ENCODE measurements around the gene BORA. TPM values are rescaled to one million over a fixed set of nuclear protein-coding genes. Genes with fewer than 3 reads are reported as not detected.

Gene BORA
- total and polyA plus RNA-seq, 4 donors, result 0.71 to 11.3 (median 1.4) TPM

- DNase-seq (ENCODE audit: low spot score), result no peak
- Histone ChIP-seq H3K27me3 (ENCODE audit: control insufficient read depth in 4 of 4, insufficient read depth in 4 of 4, low read length in 3 of 4) (no peaks in the 10 kb centered on the region), H3K9me3 (ENCODE audit: control insufficient read depth in 4 of 4, low read length in 3 of 4) (no peaks in the 10 kb centered on the region), H3K9ac (ENCODE audit: low read depth in 1 of 2, low read length in 2 of 2) (no peak overlapping the region), H3K27ac (ENCODE audit: low read depth in 1 of 2, low read length in 2 of 2) (no peak overlapping the region), H3K36me3 (ENCODE audit: control insufficient read depth in 4 of 4, insufficient read depth in 3 of 4, low read depth in 1 of 4, low read length in 3 of 4) (no peaks in the 10 kb centered on the region), H3K4me3 (ENCODE audit: low read depth in 1 of 3, low read length in 3 of 3) (no peak overlapping the region), H3K4me1 (ENCODE audit: control insufficient read depth in 4 of 4, insufficient read depth in 4 of 4, low read length in 3 of 4) (peaks cover 0 to 1% (median 0%) of the 10 kb centered on the region in 4 donors)
- TF ChIP-seq, protein P1, sequence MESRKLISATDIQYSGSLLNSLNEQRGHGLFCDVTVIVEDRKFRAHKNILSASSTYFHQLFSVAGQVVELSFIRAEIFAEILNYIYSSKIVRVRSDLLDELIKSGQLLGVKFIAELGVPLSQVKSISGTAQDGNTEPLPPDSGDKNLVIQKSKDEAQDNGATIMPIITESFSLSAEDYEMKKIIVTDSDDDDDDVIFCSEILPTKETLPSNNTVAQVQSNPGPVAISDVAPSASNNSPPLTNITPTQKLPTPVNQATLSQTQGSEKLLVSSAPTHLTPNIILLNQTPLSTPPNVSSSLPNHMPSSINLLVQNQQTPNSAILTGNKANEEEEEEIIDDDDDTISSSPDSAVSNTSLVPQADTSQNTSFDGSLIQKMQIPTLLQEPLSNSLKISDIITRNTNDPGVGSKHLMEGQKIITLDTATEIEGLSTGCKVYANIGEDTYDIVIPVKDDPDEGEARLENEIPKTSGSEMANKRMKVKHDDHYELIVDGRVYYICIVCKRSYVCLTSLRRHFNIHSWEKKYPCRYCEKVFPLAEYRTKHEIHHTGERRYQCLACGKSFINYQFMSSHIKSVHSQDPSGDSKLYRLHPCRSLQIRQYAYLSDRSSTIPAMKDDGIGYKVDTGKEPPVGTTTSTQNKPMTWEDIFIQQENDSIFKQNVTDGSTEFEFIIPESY (IDR thresholded peaks at IDR 0.05), result no peak
- TF ChIP-seq, protein P2, sequence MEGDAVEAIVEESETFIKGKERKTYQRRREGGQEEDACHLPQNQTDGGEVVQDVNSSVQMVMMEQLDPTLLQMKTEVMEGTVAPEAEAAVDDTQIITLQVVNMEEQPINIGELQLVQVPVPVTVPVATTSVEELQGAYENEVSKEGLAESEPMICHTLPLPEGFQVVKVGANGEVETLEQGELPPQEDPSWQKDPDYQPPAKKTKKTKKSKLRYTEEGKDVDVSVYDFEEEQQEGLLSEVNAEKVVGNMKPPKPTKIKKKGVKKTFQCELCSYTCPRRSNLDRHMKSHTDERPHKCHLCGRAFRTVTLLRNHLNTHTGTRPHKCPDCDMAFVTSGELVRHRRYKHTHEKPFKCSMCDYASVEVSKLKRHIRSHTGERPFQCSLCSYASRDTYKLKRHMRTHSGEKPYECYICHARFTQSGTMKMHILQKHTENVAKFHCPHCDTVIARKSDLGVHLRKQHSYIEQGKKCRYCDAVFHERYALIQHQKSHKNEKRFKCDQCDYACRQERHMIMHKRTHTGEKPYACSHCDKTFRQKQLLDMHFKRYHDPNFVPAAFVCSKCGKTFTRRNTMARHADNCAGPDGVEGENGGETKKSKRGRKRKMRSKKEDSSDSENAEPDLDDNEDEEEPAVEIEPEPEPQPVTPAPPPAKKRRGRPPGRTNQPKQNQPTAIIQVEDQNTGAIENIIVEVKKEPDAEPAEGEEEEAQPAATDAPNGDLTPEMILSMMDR (IDR thresholded peaks at IDR 0.05; ENCODE audit: low read depth, low read length, missing input control), result no peak
- TF ChIP-seq HNF4A (conservative IDR thresholded peaks at IDR 0.05) (no peak), MAX (IDR thresholded peaks at IDR 0.05) (no peak), YY1 (IDR thresholded peaks at IDR 0.05) (no peak), HNF4G (IDR thresholded peaks at IDR 0.05) (no peak), RXRA (IDR thresholded peaks at IDR 0.05) (no peak), GABPA (IDR thresholded peaks at IDR 0.05 in 1 of 2, conservative IDR thresholded peaks at IDR 0.05 in 1 of 2) (no peak), NR2F2 (IDR thresholded peaks at IDR 0.05) (no peak), JUND (IDR thresholded peaks at IDR 0.05) (no peak), EGR1 (IDR thresholded peaks at IDR 0.05; ENCODE audit: low read depth in 2 of 2) (no peak), TAF1 (conservative IDR thresholded peaks at IDR 0.05) (no peak), FOXA2 (IDR thresholded peaks at IDR 0.05) (no peak), SP1 (IDR thresholded peaks at IDR 0.05) (no peak), FOXA1 (IDR thresholded peaks at IDR 0.05) (no peak), RAD21 (IDR thresholded peaks at IDR 0.05) (no peak)
- TF ChIP-seq, protein P3, sequence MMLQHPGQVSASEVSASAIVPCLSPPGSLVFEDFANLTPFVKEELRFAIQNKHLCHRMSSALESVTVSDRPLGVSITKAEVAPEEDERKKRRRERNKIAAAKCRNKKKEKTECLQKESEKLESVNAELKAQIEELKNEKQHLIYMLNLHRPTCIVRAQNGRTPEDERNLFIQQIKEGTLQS (IDR thresholded peaks at IDR 0.05), result no peak
- TF ChIP-seq, protein P4, sequence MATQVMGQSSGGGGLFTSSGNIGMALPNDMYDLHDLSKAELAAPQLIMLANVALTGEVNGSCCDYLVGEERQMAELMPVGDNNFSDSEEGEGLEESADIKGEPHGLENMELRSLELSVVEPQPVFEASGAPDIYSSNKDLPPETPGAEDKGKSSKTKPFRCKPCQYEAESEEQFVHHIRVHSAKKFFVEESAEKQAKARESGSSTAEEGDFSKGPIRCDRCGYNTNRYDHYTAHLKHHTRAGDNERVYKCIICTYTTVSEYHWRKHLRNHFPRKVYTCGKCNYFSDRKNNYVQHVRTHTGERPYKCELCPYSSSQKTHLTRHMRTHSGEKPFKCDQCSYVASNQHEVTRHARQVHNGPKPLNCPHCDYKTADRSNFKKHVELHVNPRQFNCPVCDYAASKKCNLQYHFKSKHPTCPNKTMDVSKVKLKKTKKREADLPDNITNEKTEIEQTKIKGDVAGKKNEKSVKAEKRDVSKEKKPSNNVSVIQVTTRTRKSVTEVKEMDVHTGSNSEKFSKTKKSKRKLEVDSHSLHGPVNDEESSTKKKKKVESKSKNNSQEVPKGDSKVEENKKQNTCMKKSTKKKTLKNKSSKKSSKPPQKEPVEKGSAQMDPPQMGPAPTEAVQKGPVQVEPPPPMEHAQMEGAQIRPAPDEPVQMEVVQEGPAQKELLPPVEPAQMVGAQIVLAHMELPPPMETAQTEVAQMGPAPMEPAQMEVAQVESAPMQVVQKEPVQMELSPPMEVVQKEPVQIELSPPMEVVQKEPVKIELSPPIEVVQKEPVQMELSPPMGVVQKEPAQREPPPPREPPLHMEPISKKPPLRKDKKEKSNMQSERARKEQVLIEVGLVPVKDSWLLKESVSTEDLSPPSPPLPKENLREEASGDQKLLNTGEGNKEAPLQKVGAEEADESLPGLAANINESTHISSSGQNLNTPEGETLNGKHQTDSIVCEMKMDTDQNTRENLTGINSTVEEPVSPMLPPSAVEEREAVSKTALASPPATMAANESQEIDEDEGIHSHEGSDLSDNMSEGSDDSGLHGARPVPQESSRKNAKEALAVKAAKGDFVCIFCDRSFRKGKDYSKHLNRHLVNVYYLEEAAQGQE (IDR thresholded peaks at IDR 0.05), result no peak
- WGBS, result 49% methylated on average over 3 of the region's 3 CpGs
Measured at GRCh38 chr13:72686766-72687165, 41.0 kb upstream of the BORA start.
